Fibroblast of pulmonary artery (primary cell): ENCODE measurements around the gene FMO2.
A peak's percentile ranks its signal among the peaks of the same experiment; 100 is the strongest.
"Not testable (repeated sequence)": the region's sequence is repeated elsewhere in the genome, so short reads cannot be mapped to it uniquely, and the experiment has no call there.

ENCODE experiments used
- DNase-seq: peaks from one replicate; pipeline ENCODE4 v3.0.0-alpha.2; 2010; ENCODE audit warnings: low read depth
- H3K4me3 ChIP-seq: replicated peaks from 2 replicates; pipeline ENCODE4 v1.5.1; 2011; ENCODE audit warnings: low read depth, mild to moderate bottlenecking, control low read depth, low read length, moderate library complexity
- CTCF ChIP-seq: IDR thresholded peaks from 2 replicates; pipeline ENCODE4 v1.5.1; 2011; ENCODE audit warnings: mild to moderate bottlenecking, control low read depth, low read length, inconsistent platforms; ENCODE audit errors: missing control alignments

FMO2 gene

GRCh38 chr1:171222936-171223335 is 37.8 kb downstream of the FMO2 start:
- no peak for TF ChIP-seq CTCF
- H3K4me3 ChIP-seq, result no peak overlapping the region
- peak; percentile 29 for DNase-seq

DNA sequence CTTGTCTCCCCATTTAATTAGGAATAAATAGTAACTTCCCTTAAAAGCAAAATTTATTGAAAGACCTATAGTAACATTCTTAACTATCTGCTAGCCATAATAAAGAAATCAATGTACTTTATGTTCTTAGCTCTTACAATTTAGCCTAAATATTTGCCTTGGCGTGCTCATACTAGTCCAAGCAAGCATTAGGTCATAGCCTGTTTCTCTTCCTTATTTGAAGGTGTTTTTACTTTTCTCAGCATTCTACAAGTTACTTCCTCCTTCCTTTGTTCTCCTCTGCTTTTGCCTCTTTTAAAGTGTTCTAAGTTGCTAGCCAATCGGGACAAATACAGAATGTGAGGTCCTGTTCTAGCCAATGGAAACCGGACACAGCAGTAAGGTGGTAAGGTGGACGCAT is 39.2 kb downstream of the FMO2 start:
- not testable (repeated sequence) for DNase-seq, H3K4me3 ChIP-seq

DNA sequence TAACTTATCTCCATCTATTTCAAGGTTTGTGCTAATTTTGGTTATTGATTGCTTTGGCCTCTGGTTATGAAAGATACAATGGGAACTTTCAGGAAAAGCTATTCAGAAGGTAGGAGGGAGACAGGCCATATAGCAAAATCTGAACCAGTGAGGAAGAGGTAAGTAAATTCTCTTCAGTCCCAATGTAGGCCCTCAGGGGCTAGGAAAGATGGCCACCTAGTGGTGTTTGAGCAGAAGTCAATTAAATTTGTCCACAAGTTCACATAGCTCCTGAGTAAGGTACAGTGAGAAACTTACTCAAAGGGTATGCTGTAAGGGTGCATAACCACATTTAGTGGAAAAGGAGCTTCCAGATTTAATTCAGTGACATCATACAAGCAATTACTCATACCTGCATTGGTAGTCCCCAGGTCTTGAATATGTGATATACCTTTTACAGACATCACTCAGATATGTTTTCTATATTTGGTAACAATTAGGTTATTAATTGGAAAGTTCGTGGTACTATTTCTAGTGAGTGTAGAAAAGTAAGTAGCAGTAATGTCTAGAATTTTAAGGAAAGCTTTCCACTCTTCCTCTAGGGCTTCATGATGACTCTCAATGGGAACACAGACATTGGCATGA is 41.8 kb downstream of the FMO2 start:
- no peak overlapping the region for H3K4me3 ChIP-seq
- TF ChIP-seq CTCF, result peak; percentile 86
- peak; percentile 91 for DNase-seq

DNA sequence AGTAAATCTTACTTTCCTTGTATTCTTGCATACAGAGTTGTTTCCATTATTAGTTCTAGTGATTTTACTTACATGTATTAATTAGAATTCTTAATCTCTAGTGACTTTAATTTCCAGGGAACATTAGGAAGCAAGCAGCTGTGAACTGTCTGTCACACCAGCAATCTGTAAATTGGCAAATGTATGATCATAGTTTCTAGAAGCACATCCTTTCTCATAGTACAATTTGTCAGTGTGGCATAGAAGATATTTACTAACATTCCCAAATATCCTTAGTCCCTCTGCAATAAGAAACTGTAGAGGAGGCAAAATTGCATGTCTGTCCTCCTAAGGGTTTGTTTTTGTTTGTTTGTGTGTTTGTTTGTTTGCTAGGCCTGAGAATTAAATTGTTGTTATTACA is 46.2 kb downstream of the FMO2 start:
- no peak overlapping the region for H3K4me3 ChIP-seq
- no peak for DNase-seq
- TF ChIP-seq CTCF, result no peak

DNA sequence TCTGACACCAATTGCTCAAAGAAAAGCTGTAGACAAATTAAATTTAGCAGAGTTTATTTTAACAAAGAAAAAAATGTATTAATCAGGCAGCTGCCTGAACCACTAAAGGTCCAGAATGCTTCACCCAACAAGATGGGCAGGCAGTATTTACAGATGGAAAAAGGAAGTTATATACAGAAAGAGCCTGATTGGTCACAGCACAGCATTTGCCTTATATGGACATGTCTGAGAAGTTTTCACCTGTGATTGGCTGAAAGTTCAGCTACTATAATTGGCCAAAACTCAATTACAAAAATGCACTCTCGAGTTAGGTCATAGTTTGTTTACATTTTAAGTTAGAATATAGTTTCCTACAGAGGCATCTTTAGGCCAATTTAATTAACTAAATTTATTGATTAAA is 48.1 kb downstream of the FMO2 start:
- no peak for DNase-seq
- no peak for TF ChIP-seq CTCF
- H3K4me3 ChIP-seq, result no peak overlapping the region

DNA sequence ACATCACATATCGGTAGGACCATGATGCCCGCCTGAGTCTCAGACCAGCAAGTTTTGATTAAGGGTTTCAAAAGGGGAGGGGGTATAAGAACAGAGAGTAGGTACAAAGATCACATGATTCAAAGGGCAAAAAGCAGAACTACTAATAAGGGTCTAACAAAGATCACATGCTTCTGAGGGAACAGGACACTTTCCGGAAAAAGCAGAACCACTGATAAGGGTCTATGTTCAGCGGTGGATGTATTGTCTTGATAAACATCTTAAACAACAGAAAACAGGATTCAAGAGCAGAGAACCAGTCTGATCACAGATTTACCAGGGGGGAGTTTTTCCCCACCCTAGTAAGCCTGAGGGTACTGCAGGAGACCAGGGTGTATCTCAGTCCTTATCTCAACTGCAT is 51.1 kb downstream of the FMO2 start:
- H3K4me3 ChIP-seq, DNase-seq: not testable (repeated sequence)

GRCh38 chr1:171243878-171244277 is 58.8 kb downstream of the FMO2 start:
- no peak overlapping the region for H3K4me3 ChIP-seq
- DNase-seq, result no peak
- TF ChIP-seq CTCF, result no peak

DNA sequence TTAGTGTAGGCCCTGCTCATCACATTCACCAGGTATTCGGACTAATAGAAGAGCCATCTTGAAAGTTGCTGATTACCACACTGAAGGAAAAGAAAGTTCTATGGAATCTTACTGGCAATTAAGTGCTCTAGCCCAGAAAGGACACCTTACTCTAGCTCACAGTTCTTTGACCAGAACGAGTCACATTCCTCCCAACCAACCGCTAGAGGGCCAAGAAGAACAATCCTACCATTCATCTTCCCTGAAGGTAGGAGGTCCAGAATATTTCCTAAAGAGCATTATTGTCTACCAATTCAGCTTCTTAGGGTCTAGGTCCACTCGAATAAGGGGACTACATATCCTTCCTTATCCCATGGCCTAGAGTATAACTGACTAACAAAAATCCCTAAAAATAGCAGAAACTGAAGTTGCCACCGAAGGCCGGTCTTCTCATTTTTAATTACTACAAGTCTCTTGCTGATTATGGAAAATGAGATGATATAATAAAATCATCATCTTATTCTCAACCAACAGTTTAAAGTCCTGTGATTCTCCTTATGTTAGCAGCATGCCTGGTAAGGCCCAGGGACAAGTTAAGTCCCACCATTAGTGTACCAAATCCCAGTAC is 60.5 kb downstream of the FMO2 start:
- peak; percentile 92 for TF ChIP-seq CTCF
- DNase-seq, result peak; percentile 62
- no peak overlapping the region for H3K4me3 ChIP-seq
